A549 (cell line): ENCODE measurements around the gene SENP7. TPM values are rescaled to one million over a fixed set of nuclear protein-coding genes. Genes with fewer than 3 reads are reported as not detected.

ENCODE experiments used
- ATAC-seq, 2 experiments: fragments of 200-7000 bp in 1 of 2; fragments of >200 bp in 1 of 2; cut with Nextera tagmentation in 1 of 2; cut with Tn5 transposase in 1 of 2; 3 replicates each; pipeline versions ENCODE4 v1.8.0 to v1.9.1; 2018 to 2020; ENCODE audit warnings: mild to moderate bottlenecking in 1 of 2, moderate library complexity in 1 of 2
- CTCF ChIA-PET: fragments of 300-600 bp; sonication (Branson Sonifier 250); formaldehyde crosslinking; extraction: SDS; loops from one replicate; lab custom pipeline; 2021; ENCODE audit warnings: antibody characterized with exemption, inconsistent platforms; lab: Yijun Ruan, JAX
- POLR2A ChIA-PET: fragments of 350-600 bp; formaldehyde crosslinking; extraction: SDS; loops from one replicate; lab custom pipeline; 2021; ENCODE audit warnings: antibody characterized with exemption, inconsistent platforms; lab: Yijun Ruan, JAX
- DNase-seq, 2 experiments: peaks; one replicate each; pipeline versions ENCODE4 v3.0.0 to v3.0.0-alpha.2; 2011 to 2016; ENCODE audit warnings: low read depth in 1 of 2, low spot score in 1 of 2
- FAIRE-seq: peaks from 2 replicates; lab custom pipeline; 2011; peaks lifted over from hg19 to GRCh38; lab: Jason Lieb, UNC
- H3K27ac ChIP-seq, 2 experiments: fragments of >200 bp; sonication (Bioruptor Twin); formaldehyde crosslinking; 3 replicates each; pipeline ENCODE4 v1.5.1; 2016 to 2017
- H3K4me1 ChIP-seq: fragments of >200 bp; sonication (Bioruptor Twin); formaldehyde crosslinking; 3 replicates; pipeline ENCODE4 v1.6.1; 2016
- H3K4me2 ChIP-seq: fragments of >200 bp; sonication (Bioruptor Twin); formaldehyde crosslinking; 3 replicates; pipeline ENCODE4 v1.6.1; 2016
- H3K4me3 ChIP-seq: fragments of >200 bp; sonication (Bioruptor Twin); formaldehyde crosslinking; 3 replicates; pipeline ENCODE4 v1.5.1; 2016
- H3K9me3 ChIP-seq: fragments of >200 bp; sonication (Bioruptor Twin); formaldehyde crosslinking; 3 replicates; pipeline ENCODE4 v1.6.1; 2016
- CEBPB ChIP-seq, 2 experiments: fragments of >200 bp in 1 of 2; sonication (Bioruptor Twin) in 1 of 2; formaldehyde crosslinking in 1 of 2; IDR thresholded peaks; 2 replicates each; pipeline ENCODE4 v1.6.1; 2012 to 2016
- FOSB ChIP-seq: fragments of 250-450 bp; sonication (Bioruptor Pico); IDR thresholded peaks from 2 replicates; pipeline ENCODE4 v1.5.0; 2020; ENCODE audit warnings: mild to moderate bottlenecking, moderate library complexity
- GATA3 ChIP-seq: IDR thresholded peaks from 2 replicates; pipeline ENCODE4 v1.6.1; 2012; ENCODE audit warnings: borderline replicate concordance
- HDAC2 ChIP-seq: fragments of 200-600 bp; sonication (generic); IDR thresholded peaks from 2 replicates; pipeline ENCODE4 v1.6.1; 2016
- HOXA7 ChIP-seq: fragments of 250-450 bp; sonication (Bioruptor Pico); IDR thresholded peaks from 2 replicates; pipeline ENCODE4 v1.5.0; 2020; ENCODE audit warnings: mild to moderate bottlenecking, moderate library complexity
- HOXB5 ChIP-seq: fragments of 250-450 bp; sonication (Bioruptor Pico); IDR thresholded peaks from 2 replicates; pipeline ENCODE4 v1.5.0; 2020; ENCODE audit warnings: mild to moderate bottlenecking, moderate library complexity
- KDM1A ChIP-seq: fragments of 200-600 bp; sonication (generic); IDR thresholded peaks from 2 replicates; pipeline ENCODE4 v1.6.1; 2016; ENCODE audit warnings: low read depth, mild to moderate bottlenecking
- MYC ChIP-seq: IDR thresholded peaks from 2 replicates; pipeline ENCODE4 v1.6.1; 2012; ENCODE audit warnings: mild to moderate bottlenecking, inconsistent platforms, low read length, improper control_type of control experiment, borderline replicate concordance
- NFE2L2 ChIP-seq: fragments of 150-350 bp; conservative IDR thresholded peaks from 2 replicates; pipeline ENCODE4 v1.6.1; 2014; ENCODE audit warnings: low read length
- NR3C1 ChIP-seq: fragments of >200 bp; sonication (Bioruptor Twin); formaldehyde crosslinking; IDR thresholded peaks from 3 replicates; pipeline ENCODE4 v1.6.1; 2017
- PHF8 ChIP-seq: fragments of 200-600 bp; sonication (generic); IDR thresholded peaks from 2 replicates; pipeline ENCODE4 v1.6.1; 2016; ENCODE audit warnings: low read depth, mild to moderate bottlenecking, antibody characterized with exemption, moderate library complexity, borderline replicate concordance
- POLR2A ChIP-seq: IDR thresholded peaks from 2 replicates; pipeline ENCODE4 v1.6.1; 2012; ENCODE audit warnings: mild to moderate bottlenecking, low read length
- RAD21 ChIP-seq, 2 experiments: fragments of >200 bp in 1 of 2; sonication (Bioruptor Twin) in 1 of 2; formaldehyde crosslinking in 1 of 2; IDR thresholded peaks in 1 of 2; conservative IDR thresholded peaks in 1 of 2; 2 replicates in 1 of 2; 3 replicates in 1 of 2; pipeline ENCODE4 v1.6.1; 2012 to 2018; ENCODE audit warnings: inconsistent platforms in 1 of 2
- RARB ChIP-seq: fragments of 250-450 bp; sonication (Bioruptor Pico); IDR thresholded peaks from 2 replicates; pipeline ENCODE4 v1.8.0; 2021; ENCODE audit warnings: mild to moderate bottlenecking, moderate library complexity
- SMC3 ChIP-seq: fragments of >200 bp; sonication (Bioruptor Twin); formaldehyde crosslinking; IDR thresholded peaks from 3 replicates; pipeline ENCODE4 v1.6.1; 2018; ENCODE audit warnings: inconsistent platforms
- SREBF2 ChIP-seq: fragments of 450-650 bp; IDR thresholded peaks from 2 replicates; pipeline ENCODE4 v1.6.1; 2014; ENCODE audit warnings: mild to moderate bottlenecking, moderate library complexity
- TP53 ChIP-seq: fragments of 250-450 bp; sonication (Bioruptor Pico); IDR thresholded peaks from 2 replicates; pipeline ENCODE4 v1.5.0; 2021; ENCODE audit warnings: mild to moderate bottlenecking, moderate library complexity
- ZNF302 ChIP-seq: fragments of 250-450 bp; sonication (Bioruptor Pico); IDR thresholded peaks from 2 replicates; pipeline ENCODE4 v1.9.0; 2021; ENCODE audit warnings: inconsistent platforms, mild to moderate bottlenecking, moderate library complexity
- WGBS: methylation state at CpG from one replicate; pipeline ENCODE4 v1.1.6; 2017; ENCODE audit errors: missing lambda C conversion rate; 5-methylcytosine and 5-hydroxymethylcytosine counted together
- polyA plus RNA-seq, 4 experiments: library from polyadenylated mRNA; depleted of rRNA in 3 of 4; stranded (reverse); fragments of >200 nt; fragmentation: RNase III in 1 of 4; extraction: RNeasy Plus Mini Kit Qiagen cat#74134 plus additional on column Dnase treatment in 1 of 4; gene quantifications; 2 replicates in 3 of 4; 3 replicates in 1 of 4; pipeline ENCODE4 v1.2.3, GENCODE V29; 2011 to 2017
- TF ChIP-seq, protein P1 (sequence below): fragments of 200-600 bp; sonication (generic); IDR thresholded peaks from 2 replicates; pipeline ENCODE4 v1.6.1; 2016; ENCODE audit warnings: antibody characterized with exemption, mild to moderate bottlenecking, moderate library complexity
- TF ChIP-seq, protein P2 (sequence below): fragments of 250-450 bp; sonication (Bioruptor Pico); IDR thresholded peaks from 2 replicates; pipeline ENCODE4 v1.5.0; 2021; ENCODE audit warnings: mild to moderate bottlenecking, moderate library complexity, borderline replicate concordance
- TF ChIP-seq, protein P3 (sequence below): fragments of >200 bp; sonication (Bioruptor Twin); formaldehyde crosslinking; IDR thresholded peaks from 3 replicates; pipeline ENCODE4 v1.5.1; 2016
- TF ChIP-seq, protein P4 (sequence below): fragments of 450-650 bp; IDR thresholded peaks from 2 replicates; pipeline ENCODE4 v1.6.1; 2014; ENCODE audit warnings: antibody characterized with exemption
- TF ChIP-seq, protein P5 (sequence below): fragments of >200 bp; sonication (Bioruptor Twin); formaldehyde crosslinking; IDR thresholded peaks from 2 replicates; pipeline ENCODE4 v1.6.1; 2016

Gene SENP7
- polyA plus RNA-seq, 2 of the 4 experiments (the other 2 are of a cell fraction): 3.1 to 10.3 TPM

DNA sequence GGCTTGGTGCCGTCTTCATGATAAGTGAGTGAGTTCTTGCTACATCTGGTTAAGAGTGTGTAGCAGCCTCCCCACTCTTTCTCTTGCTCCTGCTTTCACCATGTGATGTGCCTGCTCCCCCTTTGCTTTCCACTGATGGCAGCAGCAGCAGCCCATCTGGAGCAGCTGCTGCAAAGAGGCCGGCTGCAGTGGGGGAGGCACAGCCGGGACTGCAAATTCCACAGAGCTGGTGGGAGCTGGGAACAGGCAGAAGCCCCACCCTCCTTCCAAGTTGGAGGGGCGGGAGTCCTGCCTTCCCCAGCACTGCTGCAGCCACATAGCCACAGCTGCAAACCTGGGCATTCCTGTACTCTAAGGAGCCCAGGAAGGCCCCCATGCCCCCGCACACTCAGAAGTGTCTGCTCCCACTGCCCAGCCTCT lies 129.8 kb downstream of the SENP7 start (continued):
- TF ChIP-seq, protein P1, sequence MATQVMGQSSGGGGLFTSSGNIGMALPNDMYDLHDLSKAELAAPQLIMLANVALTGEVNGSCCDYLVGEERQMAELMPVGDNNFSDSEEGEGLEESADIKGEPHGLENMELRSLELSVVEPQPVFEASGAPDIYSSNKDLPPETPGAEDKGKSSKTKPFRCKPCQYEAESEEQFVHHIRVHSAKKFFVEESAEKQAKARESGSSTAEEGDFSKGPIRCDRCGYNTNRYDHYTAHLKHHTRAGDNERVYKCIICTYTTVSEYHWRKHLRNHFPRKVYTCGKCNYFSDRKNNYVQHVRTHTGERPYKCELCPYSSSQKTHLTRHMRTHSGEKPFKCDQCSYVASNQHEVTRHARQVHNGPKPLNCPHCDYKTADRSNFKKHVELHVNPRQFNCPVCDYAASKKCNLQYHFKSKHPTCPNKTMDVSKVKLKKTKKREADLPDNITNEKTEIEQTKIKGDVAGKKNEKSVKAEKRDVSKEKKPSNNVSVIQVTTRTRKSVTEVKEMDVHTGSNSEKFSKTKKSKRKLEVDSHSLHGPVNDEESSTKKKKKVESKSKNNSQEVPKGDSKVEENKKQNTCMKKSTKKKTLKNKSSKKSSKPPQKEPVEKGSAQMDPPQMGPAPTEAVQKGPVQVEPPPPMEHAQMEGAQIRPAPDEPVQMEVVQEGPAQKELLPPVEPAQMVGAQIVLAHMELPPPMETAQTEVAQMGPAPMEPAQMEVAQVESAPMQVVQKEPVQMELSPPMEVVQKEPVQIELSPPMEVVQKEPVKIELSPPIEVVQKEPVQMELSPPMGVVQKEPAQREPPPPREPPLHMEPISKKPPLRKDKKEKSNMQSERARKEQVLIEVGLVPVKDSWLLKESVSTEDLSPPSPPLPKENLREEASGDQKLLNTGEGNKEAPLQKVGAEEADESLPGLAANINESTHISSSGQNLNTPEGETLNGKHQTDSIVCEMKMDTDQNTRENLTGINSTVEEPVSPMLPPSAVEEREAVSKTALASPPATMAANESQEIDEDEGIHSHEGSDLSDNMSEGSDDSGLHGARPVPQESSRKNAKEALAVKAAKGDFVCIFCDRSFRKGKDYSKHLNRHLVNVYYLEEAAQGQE: no peak
- TF ChIP-seq, protein P2, sequence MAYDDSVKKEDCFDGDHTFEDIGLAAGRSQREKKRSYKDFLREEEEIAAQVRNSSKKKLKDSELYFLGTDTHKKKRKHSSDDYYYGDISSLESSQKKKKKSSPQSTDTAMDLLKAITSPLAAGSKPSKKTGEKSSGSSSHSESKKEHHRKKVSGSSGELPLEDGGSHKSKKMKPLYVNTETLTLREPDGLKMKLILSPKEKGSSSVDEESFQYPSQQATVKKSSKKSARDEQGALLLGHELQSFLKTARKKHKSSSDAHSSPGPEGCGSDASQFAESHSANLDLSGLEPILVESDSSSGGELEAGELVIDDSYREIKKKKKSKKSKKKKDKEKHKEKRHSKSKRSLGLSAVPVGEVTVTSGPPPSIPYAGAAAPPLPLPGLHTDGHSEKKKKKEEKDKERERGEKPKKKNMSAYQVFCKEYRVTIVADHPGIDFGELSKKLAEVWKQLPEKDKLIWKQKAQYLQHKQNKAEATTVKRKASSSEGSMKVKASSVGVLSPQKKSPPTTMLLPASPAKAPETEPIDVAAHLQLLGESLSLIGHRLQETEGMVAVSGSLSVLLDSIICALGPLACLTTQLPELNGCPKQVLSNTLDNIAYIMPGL: no peak

DNA sequence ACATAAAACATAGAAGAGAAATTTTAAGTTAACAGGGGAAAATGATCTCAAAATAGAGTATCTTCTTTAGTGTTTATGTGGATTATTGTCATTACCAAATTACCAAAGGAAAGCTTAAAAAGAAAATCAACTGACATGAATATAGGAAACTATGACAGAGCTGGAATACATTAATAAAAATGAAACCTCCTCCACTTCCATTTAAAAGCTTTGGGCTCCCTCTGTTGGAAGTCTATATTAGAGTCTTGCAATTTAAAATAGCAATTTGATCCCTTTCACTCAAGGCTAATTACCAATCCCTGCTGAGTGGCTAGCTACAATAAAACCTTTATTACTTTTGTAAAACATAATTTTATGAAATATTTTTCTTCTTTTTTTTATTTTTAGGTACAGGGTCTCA lies 131.2 kb downstream of the SENP7 start:
- POLR2A ChIA-PET: no interaction called here
- no peak overlapping the region for H3K4me3 ChIP-seq
- H3K4me2 ChIP-seq: no peak overlapping the region
- H3K27ac ChIP-seq: no peak overlapping the region
- FAIRE-seq (no peak), DNase-seq (peak in 1 of 2 experiments; percentile 30), ATAC-seq (peak in 1 of 2 experiments; percentile 56; a peak in 2 of 6 replicates)
- H3K9me3 ChIP-seq: peaks cover 4% of the 10 kb centered on the region; the same call in 1 of the 3 replicates
- CTCF ChIA-PET: interaction anchor here (1.3 to 1.7 kb wide), 2 partner anchors 11 to 16 kb away, joined by 3 to 4 read pairs; no protein-coding TSS in a partner anchor
- TF ChIP-seq POLR2A (no peak), RAD21 (conservative IDR thresholded peaks at IDR 0.05 in 1 of 2, IDR thresholded peaks at IDR 0.05 in 1 of 2) (peak; percentile 70 to 75), SMC3 (peak; percentile 62), HOXB5 (no peak), CEBPB (IDR thresholded peaks at IDR 0.05) (no peak), KDM1A (no peak)
- TF ChIP-seq, protein P3, sequence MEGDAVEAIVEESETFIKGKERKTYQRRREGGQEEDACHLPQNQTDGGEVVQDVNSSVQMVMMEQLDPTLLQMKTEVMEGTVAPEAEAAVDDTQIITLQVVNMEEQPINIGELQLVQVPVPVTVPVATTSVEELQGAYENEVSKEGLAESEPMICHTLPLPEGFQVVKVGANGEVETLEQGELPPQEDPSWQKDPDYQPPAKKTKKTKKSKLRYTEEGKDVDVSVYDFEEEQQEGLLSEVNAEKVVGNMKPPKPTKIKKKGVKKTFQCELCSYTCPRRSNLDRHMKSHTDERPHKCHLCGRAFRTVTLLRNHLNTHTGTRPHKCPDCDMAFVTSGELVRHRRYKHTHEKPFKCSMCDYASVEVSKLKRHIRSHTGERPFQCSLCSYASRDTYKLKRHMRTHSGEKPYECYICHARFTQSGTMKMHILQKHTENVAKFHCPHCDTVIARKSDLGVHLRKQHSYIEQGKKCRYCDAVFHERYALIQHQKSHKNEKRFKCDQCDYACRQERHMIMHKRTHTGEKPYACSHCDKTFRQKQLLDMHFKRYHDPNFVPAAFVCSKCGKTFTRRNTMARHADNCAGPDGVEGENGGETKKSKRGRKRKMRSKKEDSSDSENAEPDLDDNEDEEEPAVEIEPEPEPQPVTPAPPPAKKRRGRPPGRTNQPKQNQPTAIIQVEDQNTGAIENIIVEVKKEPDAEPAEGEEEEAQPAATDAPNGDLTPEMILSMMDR: peak; percentile 54
- TF ChIP-seq, protein P2: no peak
- H3K4me1 ChIP-seq: no peaks in the 10 kb centered on the region

DNA sequence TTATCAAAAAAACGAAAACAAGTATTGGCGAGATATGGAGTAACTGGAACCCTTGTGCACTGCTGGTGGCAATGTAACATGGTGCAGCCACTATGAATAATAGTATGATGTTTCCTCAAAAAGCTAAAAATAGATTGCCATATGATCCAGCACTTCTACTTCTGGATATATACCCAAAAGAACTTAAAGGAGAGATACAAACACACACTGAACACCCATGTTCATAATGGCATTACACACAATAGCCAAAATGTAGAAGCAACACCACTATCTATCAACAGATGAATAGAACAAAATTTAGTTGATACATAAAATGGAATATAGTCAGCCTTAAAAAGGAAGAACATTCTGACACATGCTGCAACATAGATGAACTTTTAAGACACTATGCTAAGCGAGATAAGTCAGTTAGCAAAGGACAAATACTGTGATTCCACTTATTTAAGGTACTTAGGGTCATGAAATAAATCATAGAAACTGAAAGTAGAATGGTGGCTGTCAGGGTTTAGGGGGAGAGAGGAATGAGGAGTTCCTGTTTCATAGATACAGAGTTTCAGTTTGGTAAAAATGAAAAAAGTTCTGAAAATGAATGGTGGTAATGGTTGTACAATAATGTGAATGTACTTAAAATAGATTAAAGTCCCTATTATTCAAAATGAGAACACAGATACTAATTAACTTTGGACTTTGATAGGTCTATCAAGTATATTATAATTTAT lies 133.2 kb downstream of the SENP7 start:
- CTCF ChIA-PET: interaction anchor here (0.6 kb wide), 1 partner anchor 141 kb away, joined by 3 read pairs; no protein-coding TSS in a partner anchor
- H3K4me1 ChIP-seq: no peaks in the 10 kb centered on the region
- peaks cover 4% of the 10 kb centered on the region; the same call in 1 of the 3 replicates for H3K9me3 ChIP-seq
- H3K27ac ChIP-seq: no peak overlapping the region
- 90% methylated on average over 3 of the region's 3 CpGs for WGBS
- H3K4me3 ChIP-seq: no peak overlapping the region
- ATAC-seq: no peak
- H3K4me2 ChIP-seq: no peak overlapping the region
- POLR2A ChIA-PET: no interaction called here
- TF ChIP-seq PHF8 (no peak), GATA3 (no peak), RARB (CRISPR knock-in tag) (no peak), MYC (no peak), NFE2L2 (no peak), HOXA7 (CRISPR knock-in tag) (no peak), SREBF2 (no peak), NR3C1 (no peak), HDAC2 (no peak), TP53 (no peak), FOSB (no peak), ZNF302 (CRISPR knock-in tag) (no peak)
- TF ChIP-seq, protein P4, sequence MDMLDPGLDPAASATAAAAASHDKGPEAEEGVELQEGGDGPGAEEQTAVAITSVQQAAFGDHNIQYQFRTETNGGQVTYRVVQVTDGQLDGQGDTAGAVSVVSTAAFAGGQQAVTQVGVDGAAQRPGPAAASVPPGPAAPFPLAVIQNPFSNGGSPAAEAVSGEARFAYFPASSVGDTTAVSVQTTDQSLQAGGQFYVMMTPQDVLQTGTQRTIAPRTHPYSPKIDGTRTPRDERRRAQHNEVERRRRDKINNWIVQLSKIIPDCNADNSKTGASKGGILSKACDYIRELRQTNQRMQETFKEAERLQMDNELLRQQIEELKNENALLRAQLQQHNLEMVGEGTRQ: no peak
- TF ChIP-seq, protein P5, sequence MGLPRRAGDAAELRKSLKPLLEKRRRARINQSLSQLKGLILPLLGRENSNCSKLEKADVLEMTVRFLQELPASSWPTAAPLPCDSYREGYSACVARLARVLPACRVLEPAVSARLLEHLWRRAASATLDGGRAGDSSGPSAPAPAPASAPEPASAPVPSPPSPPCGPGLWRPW: no peak
- TF ChIP-seq, all 56 proteins: peak for 0
- DNase-seq (no peak), FAIRE-seq (no peak)
